ENCODE data around the gene DHRS9. TPM values are rescaled to one million over a fixed set of nuclear protein-coding genes. Genes with fewer than 3 reads are reported as not detected.
"Not testable (repeated sequence)": the region's sequence is repeated elsewhere in the genome, so short reads cannot be mapped to it uniquely, and the experiment has no call there.

The DHRS9 gene
- polyA plus RNA-seq, 2 of the 4 experiments (the other 2 are of a cell fraction), result 0.19 to 0.25 TPM

DNA sequence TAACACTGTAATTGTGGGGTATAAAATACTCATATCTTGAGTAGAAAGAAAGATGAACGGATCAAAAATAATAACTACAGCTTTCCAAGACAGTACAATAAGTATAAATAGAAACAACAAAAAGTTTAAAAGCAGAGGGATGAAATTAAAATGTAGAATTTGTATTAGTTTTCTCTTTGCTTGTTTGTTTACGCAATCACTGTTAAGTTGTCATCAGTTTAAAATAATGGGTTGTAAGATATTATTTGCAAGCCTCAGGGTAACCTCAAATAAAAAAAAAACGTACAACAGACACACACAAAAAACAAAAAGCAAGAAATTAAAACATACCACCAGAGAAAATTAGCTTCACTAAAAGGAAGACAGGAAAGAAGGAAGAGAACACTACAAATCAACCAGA is 20.2 kb upstream of the DHRS9 start:
- Histone ChIP-seq H3K4me1 (peaks cover 10% of the 10 kb centered on the region; the same call in 2 of the 3 replicates), H3K4me2 (no peak overlapping the region), H3K4me3 (no peak overlapping the region), H3K9me3 (peaks cover 5% of the 10 kb centered on the region; the same call in 1 of the 3 replicates), H3K27ac (no peak overlapping the region)
- TF ChIP-seq CEBPB (IDR thresholded peaks at IDR 0.05) (peak in 1 of 2 experiments; percentile 22; a peak in 2 of 4 replicates), GATA3 (IDR thresholded peaks at IDR 0.05; ENCODE audit: borderline replicate concordance) (no peak)
- TF ChIP-seq, protein P1, sequence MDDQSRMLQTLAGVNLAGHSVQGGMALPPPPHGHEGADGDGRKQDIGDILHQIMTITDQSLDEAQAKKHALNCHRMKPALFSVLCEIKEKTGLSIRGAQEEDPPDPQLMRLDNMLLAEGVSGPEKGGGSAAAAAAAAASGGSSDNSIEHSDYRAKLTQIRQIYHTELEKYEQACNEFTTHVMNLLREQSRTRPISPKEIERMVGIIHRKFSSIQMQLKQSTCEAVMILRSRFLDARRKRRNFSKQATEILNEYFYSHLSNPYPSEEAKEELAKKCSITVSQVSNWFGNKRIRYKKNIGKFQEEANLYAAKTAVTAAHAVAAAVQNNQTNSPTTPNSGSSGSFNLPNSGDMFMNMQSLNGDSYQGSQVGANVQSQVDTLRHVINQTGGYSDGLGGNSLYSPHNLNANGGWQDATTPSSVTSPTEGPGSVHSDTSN (IDR thresholded peaks at IDR 0.05), result no peak
- DNase-seq (ENCODE audit: low read depth in 1 of 2, low spot score in 1 of 2) (no peak), ATAC-seq (no peak), FAIRE-seq (no peak)
- 68% methylated on average over 3 of the region's 3 CpGs for WGBS (ENCODE audit: missing lambda C conversion rate)
- ChIA-PET CTCF (no interaction called here), POLR2A (no interaction called here)

GRCh38 chr2:169050476-169051240 is 18.7 kb upstream of the DHRS9 start:
- H3K27ac ChIP-seq, result peak overlapping the region; percentile 51 to 65; a peak in 5 of 6 replicates
- CTCF ChIA-PET, result interaction anchor here (1.5 kb wide), 1 partner anchor 15 kb away, joined by 4 read pairs; no protein-coding TSS in a partner anchor
- FAIRE-seq (no peak), DNase-seq (ENCODE audit: low read depth in 1 of 2, low spot score in 1 of 2) (peak; percentile 21 to 57), ATAC-seq (peak; percentile 30 to 76; a peak in 4 of 6 replicates)
- TF ChIP-seq, protein P2, sequence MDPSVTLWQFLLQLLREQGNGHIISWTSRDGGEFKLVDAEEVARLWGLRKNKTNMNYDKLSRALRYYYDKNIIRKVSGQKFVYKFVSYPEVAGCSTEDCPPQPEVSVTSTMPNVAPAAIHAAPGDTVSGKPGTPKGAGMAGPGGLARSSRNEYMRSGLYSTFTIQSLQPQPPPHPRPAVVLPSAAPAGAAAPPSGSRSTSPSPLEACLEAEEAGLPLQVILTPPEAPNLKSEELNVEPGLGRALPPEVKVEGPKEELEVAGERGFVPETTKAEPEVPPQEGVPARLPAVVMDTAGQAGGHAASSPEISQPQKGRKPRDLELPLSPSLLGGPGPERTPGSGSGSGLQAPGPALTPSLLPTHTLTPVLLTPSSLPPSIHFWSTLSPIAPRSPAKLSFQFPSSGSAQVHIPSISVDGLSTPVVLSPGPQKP (IDR thresholded peaks at IDR 0.05; ENCODE audit: low read depth, low read length), result no peak
- no peak for TF ChIP-seq POLR2AphosphoS2 (conservative IDR thresholded peaks at IDR 0.05; ENCODE audit: low read length)
- TF ChIP-seq MAFK (IDR thresholded peaks at IDR 0.05; ENCODE audit: partially characterized antibody), result peak; percentile 81
- TF ChIP-seq NFE2L2 (conservative IDR thresholded peaks at IDR 0.05; ENCODE audit: low read length), result peak; percentile 22; the same call in 1 of the 2 replicates
- no peak for TF ChIP-seq FOSL2 (IDR thresholded peaks at IDR 0.05)
- peak; percentile 78 for TF ChIP-seq FOSL2 (CRISPR knock-in tag; IDR thresholded peaks at IDR 0.05)
- TF ChIP-seq CEBPB (IDR thresholded peaks at IDR 0.05), result peak in 1 of 2 experiments; percentile 45; a peak in 2 of 4 replicates
- TF ChIP-seq EP300 (IDR thresholded peaks at IDR 0.05), result 0 out of 5 replicates have a peak, but pooled peaks of 1 of the 2 experiments have one; percentile 11
- peak; percentile 46 for TF ChIP-seq JUNB (IDR thresholded peaks at IDR 0.05)
- H3K9me3 ChIP-seq, result peaks cover 20% of the 10 kb centered on the region
- H3K4me3 ChIP-seq, result no peak overlapping the region
- H3K4me1 ChIP-seq, result peaks cover 10% of the 10 kb centered on the region; the same call in 2 of the 3 replicates
- WGBS (ENCODE audit: missing lambda C conversion rate), result 46% methylated on average over 5 of the region's 5 CpGs
- H3K4me2 ChIP-seq, result peak overlapping the region; percentile 20; the same call in 1 of the 3 replicates
- POLR2A ChIA-PET, result no interaction called here

GRCh38 chr2:169054575-169054974 is 14.8 kb upstream of the DHRS9 start:
- ATAC-seq; H3K4me2 ChIP-seq; H3K4me3 ChIP-seq; H3K4me1 ChIP-seq; FAIRE-seq; POLR2A ChIA-PET; H3K27ac ChIP-seq; DNase-seq (ENCODE audit: low read depth in 1 of 2, low spot score in 1 of 2): not testable (repeated sequence)
- CTCF ChIA-PET, result interaction anchor here (1.1 kb wide), 1 partner anchor 93 kb away, joined by 3 read pairs; no protein-coding TSS in a partner anchor
- peaks cover 30% of the 10 kb centered on the region for H3K9me3 ChIP-seq
- 44% methylated on average over 2 of the region's 2 CpGs for WGBS (ENCODE audit: missing lambda C conversion rate)

DNA sequence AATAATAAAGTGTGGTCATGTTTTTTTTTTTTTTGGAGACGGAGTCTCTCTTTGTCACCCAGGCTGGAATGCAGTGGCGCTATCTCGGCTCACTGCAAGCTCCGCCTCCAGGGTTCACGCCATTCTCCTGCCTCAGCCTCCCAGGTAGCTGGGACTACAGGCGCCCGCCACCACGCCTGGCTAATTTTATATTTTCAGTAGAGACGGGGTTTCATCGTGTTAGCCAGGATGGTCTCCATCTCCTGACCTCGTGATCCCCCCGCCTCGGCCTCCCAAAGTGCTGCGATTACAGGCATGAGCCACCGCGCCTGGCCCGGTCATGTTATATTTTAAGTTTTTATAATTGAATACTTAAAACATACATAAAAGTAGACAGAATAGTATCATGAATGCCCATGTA is 5.2 kb upstream of the DHRS9 start:
- POLR2A ChIA-PET; ATAC-seq; DNase-seq (ENCODE audit: low read depth in 1 of 2, low spot score in 1 of 2); H3K4me3 ChIP-seq; H3K9me3 ChIP-seq; FAIRE-seq; H3K4me2 ChIP-seq; H3K27ac ChIP-seq: not testable (repeated sequence)
- peaks cover 11% of the 10 kb centered on the region; the same call in 2 of the 3 replicates for H3K4me1 ChIP-seq
- WGBS (ENCODE audit: missing lambda C conversion rate), result 92% methylated on average over 17 of the region's 17 CpGs
- CTCF ChIA-PET, result interaction anchor here (1.0 kb wide), 1 partner anchor 68 kb away, joined by 3 read pairs; no protein-coding TSS in a partner anchor

- no peak for ATAC-seq
- TF ChIP-seq ZSCAN20 (CRISPR knock-in tag; IDR thresholded peaks at IDR 0.05) (no peak), HOXB13 (CRISPR knock-in tag; IDR thresholded peaks at IDR 0.05; ENCODE audit: low read depth) (no peak), BCL3 (IDR thresholded peaks at IDR 0.05) (no peak), RAD21 (conservative IDR thresholded peaks at IDR 0.05 in 1 of 2, IDR thresholded peaks at IDR 0.05 in 1 of 2) (no peak)
- TF ChIP-seq, protein P3, sequence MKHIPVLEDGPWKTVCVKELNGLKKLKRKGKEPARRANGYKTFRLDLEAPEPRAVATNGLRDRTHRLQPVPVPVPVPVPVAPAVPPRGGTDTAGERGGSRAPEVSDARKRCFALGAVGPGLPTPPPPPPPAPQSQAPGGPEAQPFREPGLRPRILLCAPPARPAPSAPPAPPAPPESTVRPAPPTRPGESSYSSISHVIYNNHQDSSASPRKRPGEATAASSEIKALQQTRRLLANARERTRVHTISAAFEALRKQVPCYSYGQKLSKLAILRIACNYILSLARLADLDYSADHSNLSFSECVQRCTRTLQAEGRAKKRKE (CRISPR knock-in tag; IDR thresholded peaks at IDR 0.05; ENCODE audit: low read depth), result no peak
Observed at GRCh38 chr2:169065422-169065821, 3.9 kb upstream of the DHRS9 start.

More at GRCh38 chr2:169065422-169065821, 3.9 kb upstream of the DHRS9 start:
- ChIA-PET POLR2A (no interaction called here), CTCF (interaction anchor here (1.0 to 1.5 kb wide), 2 partner anchors 14 to 20 kb away, joined by 3 to 4 read pairs; no protein-coding TSS in a partner anchor)
- Histone ChIP-seq H3K4me3 (no peak overlapping the region), H3K4me1 (peaks cover 22% of the 10 kb centered on the region), H3K9me3 (no peaks in the 10 kb centered on the region), H3K4me2 (no peak overlapping the region), H3K27ac (no peak overlapping the region)
- FAIRE-seq (no peak), DNase-seq (ENCODE audit: low read depth in 1 of 2, low spot score in 1 of 2) (no peak)
- 21% methylated on average over 1 of the region's 1 CpG for WGBS (ENCODE audit: missing lambda C conversion rate)
